Neural crest cell (in vitro differentiated cells): ENCODE measurements around the gene RBP2. TPM values are rescaled to one million over a fixed set of nuclear protein-coding genes. Genes with fewer than 3 reads are reported as not detected.

ENCODE experiments used
- DNase-seq: peaks from one replicate; pipeline ENCODE4 v3.0.0; 2021; ENCODE audit warnings: low read depth, mixed read lengths, low spot score
- H3K27ac Mint-ChIP-seq: one replicate; pipeline ENCODE4 v1.8.0; 2021; ENCODE audit warnings: mild to moderate bottlenecking, mixed read lengths; ENCODE audit not compliant: unreplicated experiment
- H3K27me3 Mint-ChIP-seq: 2 replicates; pipeline ENCODE4 v1.8.0; 2021; ENCODE audit warnings: low read depth, mild to moderate bottlenecking, mixed read lengths
- H3K36me3 Mint-ChIP-seq: 2 replicates; pipeline ENCODE4 v1.8.0; 2021; ENCODE audit warnings: low read depth, mild to moderate bottlenecking, mixed read lengths
- H3K4me1 Mint-ChIP-seq: 2 replicates; pipeline ENCODE4 v1.8.0; 2021; ENCODE audit warnings: mixed read lengths
- H3K4me3 Mint-ChIP-seq: one replicate; pipeline ENCODE4 v1.8.0; 2021; ENCODE audit warnings: mild to moderate bottlenecking, mixed read lengths
- H3K9me3 Mint-ChIP-seq: 2 replicates; pipeline ENCODE4 v1.8.0; 2021; ENCODE audit warnings: mixed read lengths
- total RNA-seq: library from RNA; stranded (reverse); gene quantifications from 2 replicates; pipeline ENCODE4 v1.2.1, GENCODE V29; 2021
- TF ChIP-seq, protein P1 (sequence below): fragments of 200-600 bp; sonication (generic); conservative IDR thresholded peaks from 2 replicates; pipeline ENCODE4 v1.5.0; 2021; ENCODE audit warnings: antibody characterized with exemption, mild to moderate bottlenecking

The RBP2 gene
- total RNA-seq, 1 donor from 2014 or later, result not detected

DNA sequence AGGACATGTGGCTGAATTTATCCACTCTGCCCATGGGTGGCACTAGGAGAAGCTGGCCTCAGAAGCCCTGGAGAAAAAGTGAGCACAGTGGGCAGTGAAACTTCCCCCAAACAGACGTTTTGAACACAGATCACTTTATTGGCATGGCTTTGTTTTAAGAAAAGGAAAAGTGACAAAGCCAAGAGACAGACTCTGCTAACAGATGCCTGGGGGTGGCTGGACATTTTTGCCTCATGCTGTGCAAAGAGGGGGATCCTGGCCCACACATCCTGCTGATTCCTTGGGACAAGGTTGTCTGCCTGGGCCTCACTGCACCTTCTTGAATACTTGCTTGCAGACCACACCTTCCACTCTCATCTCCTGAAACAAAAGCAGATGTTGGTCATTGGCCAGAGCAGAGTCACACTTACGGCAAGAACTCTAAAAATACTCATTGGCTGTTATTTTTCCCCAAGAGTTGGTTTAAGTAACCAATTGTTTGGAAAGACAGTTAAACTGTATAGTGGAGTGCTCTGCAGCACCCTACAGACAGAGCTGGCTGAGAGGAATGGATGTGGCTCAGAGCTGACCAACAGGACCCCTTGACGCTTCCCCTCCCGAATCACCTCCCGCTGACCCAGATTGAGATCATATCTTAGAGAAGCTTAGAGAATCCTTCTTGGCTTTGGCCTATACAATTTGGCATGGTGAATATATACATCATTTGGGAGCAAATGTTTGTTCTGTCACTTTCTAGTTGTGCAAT lies 41.2 kb upstream of the RBP2 start:
- Mint-ChIP-seq H3K27me3 (peaks cover 20% of the 10 kb centered on the region), H3K27ac (no peak overlapping the region), H3K9me3 (no peaks in the 10 kb centered on the region), H3K36me3 (peaks cover 2% of the 10 kb centered on the region), H3K4me1 (no peaks in the 10 kb centered on the region), H3K4me3 (no peak overlapping the region)
- TF ChIP-seq, protein P1, sequence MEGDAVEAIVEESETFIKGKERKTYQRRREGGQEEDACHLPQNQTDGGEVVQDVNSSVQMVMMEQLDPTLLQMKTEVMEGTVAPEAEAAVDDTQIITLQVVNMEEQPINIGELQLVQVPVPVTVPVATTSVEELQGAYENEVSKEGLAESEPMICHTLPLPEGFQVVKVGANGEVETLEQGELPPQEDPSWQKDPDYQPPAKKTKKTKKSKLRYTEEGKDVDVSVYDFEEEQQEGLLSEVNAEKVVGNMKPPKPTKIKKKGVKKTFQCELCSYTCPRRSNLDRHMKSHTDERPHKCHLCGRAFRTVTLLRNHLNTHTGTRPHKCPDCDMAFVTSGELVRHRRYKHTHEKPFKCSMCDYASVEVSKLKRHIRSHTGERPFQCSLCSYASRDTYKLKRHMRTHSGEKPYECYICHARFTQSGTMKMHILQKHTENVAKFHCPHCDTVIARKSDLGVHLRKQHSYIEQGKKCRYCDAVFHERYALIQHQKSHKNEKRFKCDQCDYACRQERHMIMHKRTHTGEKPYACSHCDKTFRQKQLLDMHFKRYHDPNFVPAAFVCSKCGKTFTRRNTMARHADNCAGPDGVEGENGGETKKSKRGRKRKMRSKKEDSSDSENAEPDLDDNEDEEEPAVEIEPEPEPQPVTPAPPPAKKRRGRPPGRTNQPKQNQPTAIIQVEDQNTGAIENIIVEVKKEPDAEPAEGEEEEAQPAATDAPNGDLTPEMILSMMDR, result no peak
- no peak for DNase-seq

DNA sequence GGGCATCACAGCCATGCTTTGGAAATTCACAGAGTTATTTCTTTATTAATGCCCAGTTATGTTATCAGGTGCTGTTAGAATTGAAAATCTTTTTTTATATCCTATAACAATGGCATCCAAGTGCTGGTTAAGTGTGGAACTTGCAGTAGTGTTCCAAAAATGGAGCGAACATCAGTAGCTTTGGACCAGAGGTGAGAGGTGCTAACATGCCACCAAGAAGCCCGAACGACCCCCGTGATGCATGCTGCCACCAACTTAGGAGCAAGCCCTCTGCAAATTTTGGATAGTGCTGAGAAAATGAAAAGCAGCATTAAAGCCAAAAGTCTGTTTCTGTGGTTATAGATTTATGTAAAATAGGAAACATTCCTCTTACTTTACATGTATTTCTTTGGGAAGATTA lies 38.4 kb upstream of the RBP2 start:
- TF ChIP-seq, protein P1, result no peak
- peaks cover 7% of the 10 kb centered on the region for H3K27me3 Mint-ChIP-seq
- H3K4me1 Mint-ChIP-seq, result no peaks in the 10 kb centered on the region
- peaks cover 2% of the 10 kb centered on the region for H3K36me3 Mint-ChIP-seq
- H3K4me3 Mint-ChIP-seq, result no peak overlapping the region
- H3K9me3 Mint-ChIP-seq, result no peaks in the 10 kb centered on the region
- no peak overlapping the region for H3K27ac Mint-ChIP-seq
- DNase-seq, result no peak

DNA sequence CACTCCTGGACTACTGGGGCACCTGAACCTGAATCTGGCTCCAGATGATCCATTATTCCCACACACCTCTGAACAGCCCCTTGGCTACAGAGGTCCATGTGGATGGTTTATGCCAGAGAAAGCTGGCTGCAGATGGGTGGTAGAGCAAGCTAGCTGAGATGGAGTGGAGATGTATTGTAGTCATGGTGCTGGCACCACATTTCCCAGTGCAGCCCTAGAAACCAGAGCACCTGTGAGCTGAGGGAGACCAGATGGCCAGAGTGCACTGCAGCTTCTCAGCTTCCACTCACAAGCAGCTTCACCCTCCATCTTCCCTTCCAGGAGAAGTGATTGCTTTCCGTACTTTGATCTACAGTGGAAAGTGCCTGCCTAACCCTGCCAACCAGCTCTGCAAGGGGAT lies 33.3 kb upstream of the RBP2 start:
- no peak for DNase-seq
- Mint-ChIP-seq H3K27ac (no peak overlapping the region), H3K4me1 (no peaks in the 10 kb centered on the region), H3K27me3 (no peaks in the 10 kb centered on the region), H3K9me3 (no peaks in the 10 kb centered on the region), H3K36me3 (no peaks in the 10 kb centered on the region), H3K4me3 (no peak overlapping the region)
- TF ChIP-seq, protein P1, result no peak

DNA sequence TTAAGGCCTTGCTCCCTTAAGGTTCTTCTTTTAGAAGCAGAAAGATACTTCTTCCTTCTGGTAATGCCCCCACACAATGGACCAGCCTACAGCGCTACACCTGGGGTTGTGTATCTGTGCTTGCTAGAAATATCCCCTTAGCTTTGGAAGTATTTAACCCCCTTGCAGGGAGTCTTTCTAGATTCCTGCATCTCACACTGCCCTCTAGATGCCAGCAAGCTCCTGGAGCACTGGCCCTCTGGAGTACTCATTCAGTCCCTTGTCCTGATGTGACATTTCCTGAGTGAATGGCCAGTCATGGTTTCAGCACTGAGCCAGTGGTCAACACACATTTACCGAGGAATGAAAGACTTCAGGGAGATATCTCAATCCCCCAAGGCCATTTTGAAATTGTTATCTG lies 30.4 kb upstream of the RBP2 start:
- Mint-ChIP-seq H3K9me3 (no peaks in the 10 kb centered on the region), H3K27me3 (no peaks in the 10 kb centered on the region), H3K36me3 (no peaks in the 10 kb centered on the region), H3K4me1 (no peaks in the 10 kb centered on the region), H3K27ac (no peak overlapping the region), H3K4me3 (no peak overlapping the region)
- TF ChIP-seq, protein P1, result no peak
- no peak for DNase-seq

DNA sequence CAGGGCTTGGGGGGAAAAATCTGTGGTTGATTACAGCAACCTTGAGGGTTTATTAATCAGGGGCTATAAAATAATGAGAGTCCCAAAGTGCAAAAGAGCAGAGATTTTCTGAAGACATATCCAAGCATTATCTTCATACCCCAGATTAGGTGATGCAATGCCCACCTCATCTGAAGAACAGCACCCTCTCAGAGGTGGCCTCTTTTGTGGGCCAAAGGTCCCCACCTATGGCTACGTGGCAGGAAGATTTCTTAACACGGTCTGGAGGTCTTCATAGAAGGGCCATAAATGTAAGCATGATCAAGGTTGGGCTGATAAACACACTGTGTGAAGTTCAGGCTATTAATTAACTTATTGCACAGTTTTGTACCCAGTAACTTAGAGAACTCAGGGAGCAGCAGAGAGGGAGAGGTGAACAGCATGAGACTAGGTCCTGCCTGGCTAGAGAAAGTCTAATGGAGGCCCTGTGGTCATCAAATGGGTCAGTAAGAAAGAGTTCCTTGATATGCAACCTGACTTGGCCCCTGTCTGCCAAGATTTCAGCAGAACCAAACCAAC lies 29.6 kb upstream of the RBP2 start:
- TF ChIP-seq, protein P1, result no peak
- no peaks in the 10 kb centered on the region for H3K9me3 Mint-ChIP-seq
- no peaks in the 10 kb centered on the region for H3K27me3 Mint-ChIP-seq
- no peak overlapping the region for H3K27ac Mint-ChIP-seq
- H3K4me3 Mint-ChIP-seq, result no peak overlapping the region
- H3K36me3 Mint-ChIP-seq, result no peaks in the 10 kb centered on the region
- no peak for DNase-seq
- H3K4me1 Mint-ChIP-seq, result no peaks in the 10 kb centered on the region
